GM19239 (cell line): ENCODE measurements around the gene ARMC9.

ENCODE experiments used
- DNase-seq: peaks from one replicate; pipeline ENCODE4 v3.0.0; 2011; ENCODE audit warnings: low spot score; ENCODE audit not compliant: insufficient read length
- FAIRE-seq: peaks from 2 replicates; lab custom pipeline; 2011; peaks lifted over from hg19 to GRCh38; lab: Jason Lieb, UNC

Gene ARMC9

DNA sequence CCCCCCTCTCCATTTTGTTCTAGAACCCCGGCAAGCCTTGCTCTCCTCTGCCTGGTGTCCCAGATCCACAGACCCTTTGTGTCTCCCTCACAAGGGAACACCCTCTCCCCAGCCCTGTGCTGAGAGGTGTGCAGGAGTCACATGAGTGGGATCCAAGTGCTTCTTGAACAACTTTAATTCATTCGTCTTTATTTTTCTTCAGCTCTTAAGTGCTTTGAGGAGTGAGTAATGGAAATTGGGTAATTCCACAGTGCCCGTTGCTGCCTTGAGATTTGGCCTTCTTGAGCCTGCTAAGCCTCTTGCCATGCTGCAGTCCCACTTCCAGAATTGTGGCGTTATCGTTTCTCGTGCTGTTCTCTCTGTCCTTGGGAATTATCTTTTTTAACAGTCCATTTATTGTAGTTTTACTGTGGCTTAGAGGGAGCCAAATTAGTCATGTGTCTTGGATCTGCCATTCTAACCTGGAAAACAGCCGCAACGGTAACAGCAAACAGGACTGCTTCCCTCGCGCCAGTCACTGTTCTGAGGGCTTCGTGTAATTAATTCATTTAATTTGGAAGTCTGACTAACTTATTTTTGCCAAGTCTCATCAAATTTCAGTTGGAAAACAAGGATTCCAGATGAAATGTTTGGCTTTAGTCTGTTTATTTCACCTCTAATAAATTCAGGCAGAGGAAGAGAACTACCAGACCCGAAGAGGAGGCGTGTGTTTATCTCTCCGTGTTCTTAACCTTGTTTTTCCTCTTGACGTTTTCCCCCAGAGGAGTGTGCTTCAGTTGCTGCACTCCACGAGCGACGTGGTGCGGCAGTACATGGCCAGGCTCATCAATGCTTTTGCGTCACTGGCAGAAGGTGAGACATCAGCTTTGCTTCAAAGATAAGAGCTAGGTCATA, 72.0 kb downstream of the ARMC9 start:
- FAIRE-seq (no peak), DNase-seq (no peak)

DNA sequence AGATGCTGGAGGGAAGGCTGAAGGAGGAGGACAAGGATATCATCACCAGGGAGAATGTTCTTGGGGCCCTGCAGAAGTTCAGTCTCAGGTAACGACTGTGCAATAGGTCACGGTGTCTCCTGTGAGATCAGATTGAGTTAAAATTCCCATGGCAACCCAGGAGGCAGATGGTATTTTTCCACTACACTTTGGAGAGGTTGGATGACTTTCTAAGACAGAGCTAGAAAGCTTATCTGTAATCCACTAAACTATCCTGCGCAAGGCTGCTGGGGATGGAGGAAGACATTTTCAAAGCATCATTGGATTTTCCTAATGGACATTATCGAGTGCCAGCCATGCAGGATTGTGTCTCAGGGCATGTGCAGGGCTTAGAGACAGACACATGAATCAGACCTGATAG, 74.6 kb downstream of the ARMC9 start:
- DNase-seq: no peak
- FAIRE-seq: no peak

DNA sequence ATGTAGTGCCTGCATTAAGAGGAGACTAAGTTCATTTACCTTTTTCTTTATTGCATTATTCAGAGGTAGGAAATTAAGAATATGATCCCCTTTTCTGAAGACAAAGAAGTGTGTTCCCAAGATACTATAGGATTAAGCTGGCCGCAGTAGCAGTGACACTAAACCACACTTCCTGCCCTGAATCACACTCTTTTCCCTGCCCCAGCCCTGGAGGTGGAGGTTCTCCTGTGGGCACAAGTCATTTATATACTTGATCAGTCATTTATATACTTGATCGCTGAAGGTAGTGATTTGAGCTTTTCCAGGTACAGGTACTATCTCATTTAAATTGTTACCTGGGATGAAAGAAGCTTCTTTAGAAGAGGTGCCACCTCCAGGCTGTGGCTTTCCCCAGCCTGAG, 78.6 kb downstream of the ARMC9 start:
- FAIRE-seq (no peak), DNase-seq (no peak)

DNA sequence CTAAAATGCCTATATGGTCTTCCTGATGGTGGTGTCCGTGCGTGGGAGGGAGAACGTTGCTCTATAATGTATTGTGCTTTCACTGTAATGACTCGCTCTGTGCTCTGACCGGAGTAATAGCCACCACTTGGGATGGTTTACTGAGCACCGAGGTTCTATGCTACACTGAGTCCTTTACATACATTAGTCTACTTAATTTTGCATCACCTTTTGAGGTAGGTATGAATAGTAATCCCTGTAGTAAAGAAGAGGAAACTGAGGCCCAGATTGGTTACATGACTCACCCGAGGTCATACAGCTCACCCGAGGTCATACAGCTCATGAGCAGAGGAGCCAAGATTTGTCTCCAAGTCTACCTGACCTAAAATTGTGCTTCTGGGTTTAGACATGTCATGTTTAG, 79.5 kb downstream of the ARMC9 start:
- DNase-seq (no peak), FAIRE-seq (peak; percentile 8)

DNA sequence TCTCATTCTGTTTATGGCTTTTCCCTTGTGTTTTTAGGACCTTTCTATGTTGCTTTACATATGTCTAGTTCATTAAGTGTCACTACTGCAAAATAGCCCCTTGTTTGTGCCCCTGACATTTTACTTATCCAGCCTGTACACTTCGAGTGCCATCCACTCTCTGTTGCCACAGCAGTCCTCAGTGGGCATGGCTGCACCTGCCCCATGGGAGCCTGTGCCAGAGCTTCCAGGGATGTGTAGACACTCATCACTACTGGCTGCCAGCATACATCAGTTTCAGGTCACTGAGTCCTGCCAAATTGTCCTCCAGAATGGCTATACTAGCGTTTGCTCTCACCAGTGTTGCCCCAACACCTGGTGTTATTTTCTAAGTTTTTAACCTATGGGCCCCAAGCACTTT, 80.4 kb downstream of the ARMC9 start:
- no peak for DNase-seq
- no peak for FAIRE-seq

DNA sequence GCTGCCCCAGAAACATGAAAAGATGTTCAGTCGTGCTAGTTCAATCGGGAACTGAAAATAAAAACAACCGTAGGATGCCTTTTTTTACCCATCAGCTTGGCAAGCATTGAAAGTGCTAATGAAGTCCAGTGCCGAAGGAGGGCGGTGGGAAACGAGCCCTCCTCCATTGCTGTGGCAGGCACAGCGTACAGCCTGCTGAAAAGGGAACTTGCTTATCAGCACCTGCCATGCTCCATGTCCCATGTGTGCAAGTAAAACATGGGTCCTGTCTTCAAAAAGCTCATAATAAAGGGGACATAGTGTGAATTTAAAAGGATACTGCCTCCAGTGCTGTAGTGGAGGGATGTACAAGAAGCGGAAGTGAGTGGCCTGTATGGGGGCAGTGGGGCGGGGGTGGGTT, 82.4 kb downstream of the ARMC9 start:
- DNase-seq (no peak), FAIRE-seq (peak; percentile 72)

DNA sequence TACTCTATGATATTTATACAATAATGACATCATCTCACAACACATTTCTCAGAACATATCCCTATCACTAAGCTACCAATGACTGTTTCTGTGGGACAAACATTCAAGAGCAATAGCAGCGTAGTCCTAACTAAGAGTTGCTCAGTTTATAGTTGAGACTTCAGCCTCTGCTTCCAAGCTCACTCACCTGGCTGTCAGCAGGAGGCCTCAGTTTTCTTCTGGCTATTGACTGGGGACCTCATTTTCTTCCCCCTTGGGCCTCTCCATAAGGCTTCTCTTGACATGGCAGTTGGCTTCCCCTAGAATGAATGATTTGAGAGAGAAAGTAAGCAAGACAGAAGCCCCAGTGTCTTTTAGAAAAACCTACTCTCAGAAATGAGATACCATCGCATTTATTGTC, 85.9 kb downstream of the ARMC9 start:
- no peak for FAIRE-seq

DNA sequence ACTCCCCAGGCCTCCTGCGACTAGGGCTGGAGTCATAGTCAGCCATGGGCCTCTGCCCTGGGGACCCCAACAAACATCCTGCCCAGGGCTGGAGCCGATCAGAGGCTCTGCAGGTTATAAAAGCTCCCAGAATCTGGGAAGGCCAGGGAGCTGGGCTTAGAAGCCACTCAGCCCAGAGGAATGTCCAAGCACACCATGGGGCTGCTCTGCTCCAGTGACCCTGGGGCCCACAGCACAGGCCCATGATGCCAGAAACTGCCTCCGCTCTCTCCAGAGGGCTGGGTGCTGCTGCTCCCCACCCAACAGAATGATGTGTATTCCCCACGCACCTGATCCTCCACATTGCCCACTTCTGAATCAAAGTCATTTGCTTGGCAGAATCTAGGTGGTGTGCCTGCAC, 88.5 kb downstream of the ARMC9 start:
- DNase-seq: no peak
- no peak for FAIRE-seq

More for the DNA sequence above, 85.9 kb downstream of the ARMC9 start:
- no peak for DNase-seq

DNA sequence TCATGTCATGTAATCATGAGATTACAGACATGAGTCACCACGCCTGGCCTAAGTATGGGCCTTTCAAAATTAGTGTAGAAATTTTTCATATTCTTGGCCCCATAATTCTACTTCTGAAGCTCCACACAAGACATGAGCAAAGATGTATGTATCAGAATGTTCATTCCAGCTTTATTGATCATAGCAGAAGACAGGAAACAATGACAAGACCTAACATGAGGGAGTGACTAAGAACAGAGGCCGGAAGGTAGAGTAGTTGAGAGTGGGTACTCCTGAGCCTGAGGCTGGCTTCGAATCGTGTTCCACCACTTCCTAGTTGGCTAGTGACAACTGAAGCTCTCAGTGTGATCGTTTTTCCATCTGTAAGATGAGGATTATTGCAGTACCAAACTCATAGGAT, 89.3 kb downstream of the ARMC9 start:
- DNase-seq (no peak), FAIRE-seq (no peak)

DNA sequence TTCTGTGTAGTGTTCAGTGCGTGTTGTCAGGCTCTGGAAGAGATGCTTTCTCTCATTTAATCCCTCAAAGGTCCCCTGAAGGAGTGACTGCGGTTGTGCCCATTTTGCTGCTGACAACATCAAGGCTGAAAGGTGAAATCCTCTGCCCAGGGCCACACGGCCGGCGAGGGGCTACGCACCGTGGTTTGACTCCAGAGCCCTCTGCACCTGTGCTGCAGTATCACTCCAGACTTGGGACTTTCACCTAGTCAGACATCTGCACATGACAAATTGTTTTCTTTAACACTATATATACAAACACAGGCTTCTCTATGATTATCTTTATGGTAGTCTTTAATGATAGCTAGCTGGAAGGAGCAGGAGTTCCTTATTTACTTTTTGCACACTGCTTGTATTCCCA, 90.2 kb downstream of the ARMC9 start:
- FAIRE-seq: no peak
- no peak for DNase-seq

DNA sequence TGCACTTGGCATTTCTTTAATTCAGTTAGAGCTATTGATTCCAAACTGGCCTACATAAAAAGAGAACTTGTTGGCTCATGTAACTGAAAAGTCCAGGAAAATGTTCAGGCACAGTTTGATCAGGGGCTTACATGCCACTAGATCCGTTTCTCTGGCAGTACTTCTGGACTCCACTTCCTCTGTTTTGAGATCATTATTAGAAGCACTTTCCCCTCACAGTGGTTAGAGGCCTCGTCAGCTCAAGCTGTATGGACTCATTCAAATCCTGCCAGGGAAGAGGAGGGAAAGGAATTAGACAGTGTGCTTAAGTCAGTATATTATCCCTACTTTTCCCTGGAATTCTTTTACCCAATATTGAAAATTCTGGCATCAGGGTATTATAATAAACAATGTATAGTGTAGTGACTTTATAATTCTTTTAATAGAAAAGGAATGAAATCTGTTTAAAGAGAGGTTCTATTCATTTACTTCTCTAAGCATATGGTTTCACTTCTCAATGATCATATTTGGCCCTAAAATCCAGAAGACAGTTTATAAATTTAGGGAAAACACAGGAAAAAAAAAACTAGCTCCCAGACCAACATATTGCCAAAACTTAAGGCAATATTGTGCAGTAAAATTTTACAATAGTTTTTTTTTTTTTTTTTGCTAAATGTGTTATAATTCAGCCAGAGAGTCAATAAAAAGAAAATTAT, 92.0 kb downstream of the ARMC9 start:
- no peak for DNase-seq

DNA sequence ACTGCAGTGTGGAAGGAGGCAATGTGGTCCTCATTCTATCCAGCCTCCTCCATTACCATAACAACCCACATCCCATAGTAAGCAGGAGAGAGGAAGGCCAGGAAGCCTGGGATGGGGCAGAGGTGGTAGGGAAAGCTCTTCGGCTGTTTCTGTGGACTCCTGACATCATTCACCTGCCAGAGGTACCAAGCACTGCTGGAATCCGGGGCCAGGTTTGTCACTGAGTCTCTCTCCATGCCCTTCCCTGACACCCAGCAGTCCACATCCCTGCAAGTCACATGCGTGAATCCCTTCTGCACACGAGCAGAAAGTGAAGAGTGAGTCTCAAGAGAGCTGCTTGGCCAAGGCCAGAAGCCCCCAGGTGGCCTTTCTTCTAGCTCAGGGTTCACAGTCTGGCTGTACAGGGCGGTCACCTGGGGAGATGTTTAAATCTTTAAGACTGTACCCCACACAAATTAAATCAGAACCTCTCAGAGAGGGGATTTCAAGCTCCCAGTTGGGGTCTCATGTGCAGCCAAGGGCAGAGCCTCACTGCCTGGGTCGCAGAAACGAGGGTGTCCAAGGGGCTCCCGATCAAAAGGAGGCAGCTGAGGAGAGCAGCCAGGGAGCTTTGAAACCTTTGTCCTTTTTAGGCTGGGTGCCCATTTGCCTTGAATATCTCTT, 94.2 kb downstream of the ARMC9 start:
- DNase-seq (no peak), FAIRE-seq (no peak)

More for the DNA sequence above, 92.0 kb downstream of the ARMC9 start:
- no peak for FAIRE-seq

DNA sequence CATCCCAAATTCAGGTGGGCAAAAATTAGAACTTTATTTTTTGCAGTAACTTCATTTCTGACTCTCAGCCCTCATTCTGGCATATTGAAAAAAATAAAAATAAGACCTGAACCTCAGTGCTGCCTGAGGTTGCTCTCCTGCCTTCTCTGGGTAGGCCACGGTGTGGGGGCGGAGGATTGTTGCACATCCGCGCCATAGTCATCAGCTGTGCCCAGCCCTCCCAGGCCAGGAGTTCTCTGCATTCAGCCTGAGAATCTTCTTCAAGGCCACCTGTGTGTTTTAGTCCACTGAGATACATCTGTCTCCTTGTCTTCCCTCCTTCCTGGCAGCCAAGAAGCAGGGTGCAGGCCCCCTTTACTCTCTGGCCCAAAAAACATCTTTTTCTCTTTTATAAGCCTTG, 94.7 kb downstream of the ARMC9 start:
- no peak for FAIRE-seq
- no peak for DNase-seq

DNA sequence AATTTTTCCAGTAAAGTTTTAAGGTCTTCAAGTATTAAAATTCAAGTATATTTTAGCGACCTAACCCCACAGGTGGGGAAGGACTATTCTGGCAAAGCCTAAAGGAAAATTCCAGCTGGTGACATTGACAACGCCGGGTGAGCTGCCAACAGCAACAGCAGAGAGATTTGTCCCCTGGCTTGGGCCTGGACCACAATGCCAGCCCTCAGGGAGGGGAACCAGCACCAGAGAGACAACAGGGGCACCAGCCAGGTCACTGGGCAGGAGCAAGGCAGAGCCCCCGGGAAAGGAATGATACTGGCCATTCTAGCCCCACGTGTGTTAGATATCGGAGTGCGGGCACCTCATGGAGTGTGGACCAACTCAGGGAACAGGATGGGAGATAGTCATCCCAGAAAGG, 95.7 kb downstream of the ARMC9 start:
- no peak for DNase-seq
- no peak for FAIRE-seq

DNA sequence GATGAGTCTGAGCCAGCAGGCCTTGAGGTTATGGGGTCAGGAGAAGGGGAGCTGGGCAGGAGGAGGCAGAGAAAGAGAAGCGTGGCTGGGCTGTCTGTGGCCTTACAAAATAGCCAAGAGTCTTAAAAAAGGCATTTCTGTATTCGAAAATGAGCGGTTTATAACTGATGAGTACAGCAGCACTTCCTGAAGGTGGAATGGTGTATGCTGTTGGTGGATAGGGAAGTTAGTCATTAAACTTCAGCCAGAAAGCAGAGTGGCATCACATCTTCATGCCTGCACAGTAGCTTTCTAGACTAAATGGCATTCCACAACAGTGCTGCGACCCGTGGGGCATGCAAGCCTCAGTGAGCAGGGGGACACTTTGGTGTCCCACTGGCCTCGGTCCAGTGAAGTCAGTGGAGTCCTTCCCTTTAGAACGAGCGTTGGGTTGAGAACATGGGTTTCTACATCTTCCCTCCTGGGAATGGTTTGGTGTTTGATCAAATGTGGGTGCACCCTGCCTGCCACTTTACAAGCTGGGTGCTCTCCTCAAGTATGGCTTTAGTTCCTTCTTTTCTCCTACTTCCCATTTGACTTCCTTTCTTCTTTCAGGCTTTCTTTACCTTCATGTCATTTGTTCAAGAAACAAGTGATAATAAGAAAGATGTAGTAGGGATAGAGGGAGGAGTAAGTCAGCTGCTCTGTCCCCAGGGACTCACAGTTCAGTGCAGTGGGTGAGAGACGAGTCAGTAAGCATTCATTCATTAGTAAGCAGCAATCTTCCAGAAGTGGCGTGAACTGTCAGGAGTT, 96.3 kb downstream of the ARMC9 start:
- no peak for DNase-seq
- peak; percentile 81 for FAIRE-seq

DNA sequence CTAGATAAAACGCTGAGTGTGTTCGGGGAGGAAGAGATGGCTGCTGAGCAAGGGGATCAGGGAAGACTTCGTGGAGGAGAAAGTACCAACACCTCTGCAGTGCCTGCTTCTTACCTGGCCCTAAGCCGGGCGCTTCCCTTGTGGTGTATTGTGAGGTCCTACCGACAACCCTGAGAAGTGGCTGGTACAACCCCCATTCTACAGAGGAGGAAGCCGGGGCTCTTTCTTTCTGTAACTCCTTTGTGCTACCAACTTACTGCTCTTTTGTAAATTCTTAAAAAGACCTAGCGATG, 96.9 kb downstream of the ARMC9 start:
- FAIRE-seq (no peak), DNase-seq (no peak)

DNA sequence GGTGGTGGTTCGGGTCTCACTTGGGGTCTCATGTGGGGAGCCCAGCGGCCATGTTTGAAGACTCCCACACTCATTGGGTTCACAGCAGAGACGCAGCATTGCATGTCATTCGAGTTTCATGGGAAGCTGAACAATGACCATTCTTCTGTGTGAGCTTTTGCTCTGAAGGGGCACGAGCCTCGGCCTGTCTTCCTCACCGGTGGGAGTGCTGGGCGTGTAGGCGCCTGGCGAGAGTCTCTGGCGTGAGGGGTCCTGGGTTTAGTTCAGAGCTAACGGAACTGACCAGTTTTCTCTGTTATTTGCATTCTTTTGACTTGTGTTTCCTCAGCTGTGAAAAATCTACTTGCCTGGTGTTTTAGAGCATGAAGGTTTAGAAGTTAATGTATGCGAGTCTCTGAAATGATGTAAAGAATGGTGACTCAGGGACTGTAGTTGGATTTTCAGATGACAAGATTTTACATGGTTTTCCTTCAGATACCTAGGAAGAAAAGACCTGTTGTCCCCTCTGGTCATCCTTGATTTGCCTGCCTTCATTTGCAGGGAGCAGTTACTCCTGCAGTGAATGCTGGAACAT, 98.1 kb downstream of the ARMC9 start:
- DNase-seq (no peak), FAIRE-seq (no peak)

DNA sequence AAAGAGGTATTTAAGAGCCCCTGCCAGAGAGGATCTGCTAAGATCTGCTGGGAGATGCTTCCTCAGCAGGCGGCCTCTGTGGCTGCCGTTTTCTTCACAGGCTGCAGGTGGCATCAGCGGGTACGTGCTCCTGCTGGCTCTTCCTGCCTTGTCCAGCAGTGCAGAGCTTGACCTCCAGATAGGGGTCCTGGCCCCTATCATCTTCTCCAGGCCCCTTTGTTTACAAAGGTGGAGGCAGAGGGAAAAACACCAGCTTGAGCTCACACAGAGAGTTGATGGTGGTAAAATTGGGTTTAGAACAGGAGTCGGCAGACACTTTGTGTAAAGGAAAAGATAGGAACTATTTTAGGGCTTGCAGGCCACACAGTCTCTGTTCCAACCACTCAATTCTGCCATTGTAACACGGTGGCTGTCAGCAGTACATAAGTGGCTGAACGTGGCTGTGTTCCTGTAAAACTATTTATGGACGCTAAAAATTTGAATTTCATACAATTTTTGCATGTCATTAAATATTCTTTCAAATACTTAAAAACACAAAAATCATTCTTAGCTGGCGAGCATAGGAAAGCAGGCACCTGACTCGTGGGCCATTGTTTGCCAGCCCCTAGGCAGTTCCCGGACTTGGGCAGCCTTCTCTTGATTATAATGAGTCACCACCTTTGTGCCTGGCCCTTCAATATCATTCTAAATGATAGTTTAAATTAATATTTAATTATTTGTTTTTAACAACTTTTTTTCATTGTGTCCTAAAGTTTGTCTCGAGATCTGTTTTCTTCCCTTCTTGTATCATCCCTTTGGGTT, 98.9 kb downstream of the ARMC9 start:
- peak; percentile 76 for DNase-seq
- peak; percentile 97 for FAIRE-seq

DNA sequence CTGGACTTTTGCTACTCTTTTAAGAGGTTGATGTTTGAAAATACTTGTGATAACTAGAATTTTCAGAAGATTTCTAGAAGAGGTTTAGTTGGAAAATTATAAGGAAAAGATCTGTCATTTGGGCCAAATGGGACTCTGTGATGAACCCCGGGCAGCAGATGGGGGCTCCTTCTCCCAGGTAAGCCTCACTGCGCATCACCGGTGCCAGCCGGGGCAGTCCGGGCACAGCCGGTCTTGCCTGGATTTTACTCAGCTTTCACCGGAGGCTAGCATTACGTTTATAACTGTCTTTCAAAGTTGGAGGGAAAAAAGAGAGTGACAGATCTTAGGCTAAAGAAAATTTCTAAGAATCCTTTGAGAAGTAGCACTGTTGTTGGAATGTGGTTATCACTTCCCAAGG, 99.7 kb downstream of the ARMC9 start:
- DNase-seq: no peak
- FAIRE-seq: peak; percentile 53
